ENCODE measurements around the gene CDADC1.

DNA sequence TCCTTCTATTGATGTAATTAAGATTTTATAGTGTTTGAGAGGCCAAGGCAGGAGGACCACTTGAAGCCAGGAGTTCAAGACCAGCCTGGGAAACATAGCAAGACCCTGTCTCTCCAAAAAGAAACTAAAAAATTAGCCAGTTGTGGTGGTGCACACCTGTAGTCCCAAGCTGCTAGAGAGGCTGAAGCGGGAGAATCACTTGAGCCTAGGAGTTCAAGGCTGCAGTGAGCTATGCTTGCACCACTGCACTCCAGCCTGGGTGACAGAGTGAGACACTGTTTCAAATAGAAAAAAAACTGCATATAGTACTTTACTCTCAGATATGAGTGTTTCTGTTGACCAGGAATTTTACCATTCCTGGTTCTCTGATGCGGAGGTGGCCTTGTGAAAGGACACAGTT, 48.9 kb downstream of the CDADC1 start:
- TF ChIP-seq, protein P1, sequence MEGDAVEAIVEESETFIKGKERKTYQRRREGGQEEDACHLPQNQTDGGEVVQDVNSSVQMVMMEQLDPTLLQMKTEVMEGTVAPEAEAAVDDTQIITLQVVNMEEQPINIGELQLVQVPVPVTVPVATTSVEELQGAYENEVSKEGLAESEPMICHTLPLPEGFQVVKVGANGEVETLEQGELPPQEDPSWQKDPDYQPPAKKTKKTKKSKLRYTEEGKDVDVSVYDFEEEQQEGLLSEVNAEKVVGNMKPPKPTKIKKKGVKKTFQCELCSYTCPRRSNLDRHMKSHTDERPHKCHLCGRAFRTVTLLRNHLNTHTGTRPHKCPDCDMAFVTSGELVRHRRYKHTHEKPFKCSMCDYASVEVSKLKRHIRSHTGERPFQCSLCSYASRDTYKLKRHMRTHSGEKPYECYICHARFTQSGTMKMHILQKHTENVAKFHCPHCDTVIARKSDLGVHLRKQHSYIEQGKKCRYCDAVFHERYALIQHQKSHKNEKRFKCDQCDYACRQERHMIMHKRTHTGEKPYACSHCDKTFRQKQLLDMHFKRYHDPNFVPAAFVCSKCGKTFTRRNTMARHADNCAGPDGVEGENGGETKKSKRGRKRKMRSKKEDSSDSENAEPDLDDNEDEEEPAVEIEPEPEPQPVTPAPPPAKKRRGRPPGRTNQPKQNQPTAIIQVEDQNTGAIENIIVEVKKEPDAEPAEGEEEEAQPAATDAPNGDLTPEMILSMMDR (conservative IDR thresholded peaks at IDR 0.05 in 1 of 2, IDR thresholded peaks at IDR 0.05 in 1 of 2; ENCODE audit: low read depth in 1 of 2, low read length in 2 of 2), result no peak
- no peak for TF ChIP-seq EZH2 (IDR thresholded peaks at IDR 0.05; ENCODE audit: low read length, missing control alignments)
